GM20431 (cell line): Measurements from ENCODE around the gene CDK5RAP1.

Experiments used
- in situ Hi-C: fragments of 300-500 bp; cut with MseI, MboI; formaldehyde crosslinking; loops from one replicate; pipeline ENCODE4 v1.15.0; 2020; ENCODE audit warnings: low sequenced_read_pairs; ENCODE audit not compliant: unreplicated experiment

CDK5RAP1 gene

DNA sequence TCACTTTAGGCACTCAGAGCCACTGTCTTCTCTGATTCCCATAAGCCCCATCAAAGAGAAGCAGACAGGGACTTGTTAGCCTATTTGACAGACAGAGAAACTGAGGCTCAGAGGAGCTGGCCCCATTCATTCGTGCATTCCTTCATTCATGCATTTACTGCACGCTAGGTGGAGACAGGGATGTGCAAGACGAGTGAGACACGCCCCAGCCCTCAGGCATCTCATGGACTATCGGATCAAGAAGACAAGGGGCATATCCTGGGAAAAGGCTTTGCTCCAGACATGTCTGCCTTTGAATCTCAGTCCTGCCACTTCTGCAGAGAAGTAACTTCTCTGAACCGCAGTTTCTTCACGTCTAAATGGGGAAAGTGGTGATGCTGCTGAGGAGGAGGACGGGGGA is 64.2 kb downstream of the CDK5RAP1 start:
- in situ Hi-C loops, result no loop called here

DNA sequence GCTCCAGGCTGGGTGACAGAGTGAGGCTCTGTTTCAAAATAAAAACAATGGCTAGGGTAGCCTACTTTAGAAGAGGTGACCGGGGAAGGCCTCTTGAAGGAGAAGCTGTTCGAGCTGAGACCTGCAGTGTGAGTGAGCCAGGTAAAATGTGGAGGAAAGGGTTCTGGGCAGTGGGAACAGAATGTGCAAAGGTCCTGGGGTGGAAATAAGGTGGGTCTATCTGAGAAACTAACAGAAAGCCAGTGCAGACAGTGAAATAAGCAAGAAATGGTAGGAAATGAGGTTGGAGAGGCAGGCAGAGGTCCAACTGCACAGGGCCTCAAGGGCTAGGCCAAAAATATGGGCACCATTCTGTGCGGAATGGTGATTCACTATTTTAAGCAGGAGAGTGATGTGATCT is 64.9 kb downstream of the CDK5RAP1 start:
- in situ Hi-C loops, result no loop called here

- in situ Hi-C loops, result no loop called here
Observed at GRCh38 chr20:33334111-33334510, 67.2 kb downstream of the CDK5RAP1 start.

DNA sequence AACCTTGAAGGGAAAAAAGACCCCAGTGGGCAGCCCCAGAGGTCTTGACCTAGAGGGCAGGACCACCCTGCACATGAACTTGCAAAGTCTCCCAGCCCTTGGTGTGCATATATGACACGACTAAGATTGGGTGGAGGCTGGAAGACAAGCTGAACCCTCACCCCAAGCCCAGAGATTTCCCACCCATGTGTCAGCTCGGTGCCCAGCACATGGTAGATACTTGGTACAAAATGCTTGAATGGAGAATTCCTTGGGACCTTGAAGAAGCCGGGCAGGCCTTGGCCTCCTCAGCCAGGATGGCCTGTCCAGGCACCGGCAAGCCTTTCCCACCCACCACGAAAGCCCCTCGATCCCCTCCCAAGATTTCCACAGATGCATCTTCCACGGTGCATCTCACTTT is 67.7 kb downstream of the CDK5RAP1 start:
- in situ Hi-C loops, result no loop called here

DNA sequence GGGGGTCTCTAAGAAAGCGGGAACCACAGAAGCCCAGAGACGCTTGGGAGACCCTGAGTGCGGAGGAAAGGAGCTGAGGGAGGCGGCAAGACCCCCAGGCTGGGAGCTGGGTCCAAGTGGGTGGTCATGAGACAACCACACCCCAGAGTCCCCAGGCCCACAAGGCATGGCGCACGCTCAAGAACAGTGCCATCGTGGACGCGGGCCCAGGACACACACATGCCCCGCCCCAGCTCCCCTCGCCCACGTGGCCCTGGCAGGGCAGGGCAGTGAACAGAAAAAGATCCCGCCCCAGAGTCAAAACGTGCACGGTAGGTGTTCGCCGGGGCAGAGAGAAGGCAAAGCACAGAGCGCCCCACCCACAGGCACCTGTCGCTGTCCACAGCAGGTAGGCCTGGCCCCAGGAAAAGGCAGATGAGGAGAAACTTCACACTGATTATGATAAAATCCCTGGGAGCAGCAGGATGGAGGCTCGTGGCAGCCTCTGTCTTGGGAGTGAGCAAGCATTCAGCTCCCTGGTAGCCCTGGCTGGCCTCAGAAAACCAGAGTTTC is 68.3 kb downstream of the CDK5RAP1 start:
- in situ Hi-C loops, result no loop called here

GRCh38 chr20:33328157-33329137 is 72.9 kb downstream of the CDK5RAP1 start:
- in situ Hi-C loops, result no loop called here

DNA sequence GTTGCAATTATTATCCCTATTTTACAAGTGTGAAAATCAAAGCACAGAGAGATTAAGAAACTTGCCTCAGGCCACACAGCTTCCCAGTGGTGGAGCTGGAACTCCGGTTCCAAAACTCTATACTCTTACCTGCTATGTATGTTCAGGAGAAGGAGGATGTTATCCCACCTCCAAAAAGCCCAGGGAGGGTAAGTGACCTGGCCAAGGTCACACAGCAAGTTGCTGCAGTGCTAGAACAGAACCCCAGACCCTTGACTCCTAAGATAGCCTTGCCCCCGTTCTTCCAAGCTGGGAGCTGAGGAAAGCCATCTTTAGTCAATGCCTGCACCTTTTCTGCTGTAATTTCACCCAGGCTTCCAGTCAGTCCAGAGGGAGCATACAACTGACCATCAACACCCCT is 76.0 kb downstream of the CDK5RAP1 start:
- in situ Hi-C loops, result no loop called here

DNA sequence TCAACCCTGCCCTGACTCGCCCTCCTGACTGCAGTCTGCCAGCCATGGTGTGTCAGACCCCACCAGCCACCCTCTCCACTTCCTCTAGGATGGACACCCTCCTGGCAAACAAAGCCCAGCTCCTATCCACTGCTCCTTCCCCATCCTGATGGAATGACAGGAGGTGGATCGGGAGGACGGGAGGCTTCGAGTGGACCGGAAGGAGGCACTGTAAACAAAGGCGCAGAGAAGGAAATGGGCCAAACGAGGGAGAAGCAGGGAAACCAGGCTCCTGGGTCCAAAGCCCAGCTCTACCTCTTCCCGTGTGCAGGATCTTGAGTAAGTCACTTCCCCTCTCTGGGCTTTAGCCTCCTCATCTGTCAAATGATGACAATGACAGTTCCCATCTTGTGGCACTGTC is 78.1 kb downstream of the CDK5RAP1 start:
- in situ Hi-C loops, result no loop called here

GRCh38 chr20:33322456-33322855 is 78.9 kb downstream of the CDK5RAP1 start:
- in situ Hi-C loops, result no loop called here

GRCh38 chr20:33320006-33320405 is 81.3 kb downstream of the CDK5RAP1 start:
- in situ Hi-C loops, result no loop called here

GRCh38 chr20:33318096-33318429 is 83.3 kb downstream of the CDK5RAP1 start:
- in situ Hi-C loops, result no loop called here

DNA sequence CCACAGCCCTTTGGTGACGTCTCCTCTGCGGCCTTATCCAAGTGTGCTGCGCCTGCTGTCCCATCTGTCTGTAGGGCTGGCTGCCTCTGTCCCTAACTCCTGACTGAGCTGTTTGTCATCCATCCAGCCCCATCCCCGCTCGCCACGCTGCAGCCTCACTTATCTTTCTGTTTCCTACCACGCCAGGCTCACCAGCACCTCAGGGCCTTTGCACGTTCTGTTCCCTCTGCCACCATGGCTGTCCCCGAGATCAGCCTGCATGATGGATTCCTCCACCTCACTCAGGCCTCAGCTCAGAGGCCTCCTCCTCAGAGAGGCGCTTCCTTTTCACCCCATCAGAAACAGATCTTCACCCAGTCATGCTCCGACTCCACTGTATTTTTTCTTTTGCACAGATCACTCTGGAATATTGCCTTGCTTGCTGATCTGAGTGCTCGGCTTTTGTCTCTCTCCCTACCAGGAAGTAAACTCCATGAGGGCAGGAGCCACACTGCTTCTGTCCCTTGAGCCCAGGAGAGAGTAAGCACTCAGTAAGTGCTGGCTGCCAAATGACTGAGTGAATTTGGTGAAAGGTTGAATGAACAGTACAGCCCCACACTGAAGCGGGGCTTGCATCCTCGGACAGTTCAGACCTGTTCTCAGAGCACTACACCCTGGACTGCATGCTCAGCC is 83.8 kb downstream of the CDK5RAP1 start:
- in situ Hi-C loops, result no loop called here

GRCh38 chr20:33316958-33317357 is 84.4 kb downstream of the CDK5RAP1 start:
- in situ Hi-C loops, result no loop called here

GRCh38 chr20:33316343-33316742 is 85.0 kb downstream of the CDK5RAP1 start:
- in situ Hi-C loops, result no loop called here

DNA sequence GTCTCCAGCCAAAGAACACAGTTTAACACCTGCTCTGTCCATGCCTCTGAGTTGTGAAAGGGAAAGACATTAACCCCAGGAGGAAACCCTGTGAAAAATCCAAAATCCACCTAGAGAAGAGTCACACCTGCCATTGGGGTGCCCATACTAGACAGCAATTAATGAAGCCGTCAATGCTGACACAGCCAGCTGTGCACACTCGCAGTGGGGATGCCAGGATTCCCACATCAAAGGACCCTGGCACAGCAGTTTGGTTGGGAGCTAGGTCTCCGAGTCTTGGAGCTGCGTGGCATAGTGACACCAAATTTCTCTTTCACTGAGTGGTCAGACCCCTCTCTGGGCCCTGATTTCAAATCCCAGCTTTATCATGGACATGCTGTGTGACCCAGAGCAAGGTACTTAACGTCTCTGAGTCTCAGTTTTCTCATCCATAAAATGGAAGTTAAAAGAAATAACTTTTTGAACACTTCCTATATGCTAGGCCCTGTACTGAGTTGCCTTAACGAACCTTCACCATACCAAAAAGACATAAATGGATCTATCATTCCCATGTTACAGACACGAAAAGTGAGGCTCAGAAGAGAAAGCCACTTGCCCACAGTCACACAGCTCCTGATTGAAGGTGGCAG is 87.5 kb downstream of the CDK5RAP1 start:
- in situ Hi-C loops, result no loop called here

- in situ Hi-C loops, result no loop called here
Observed at GRCh38 chr20:33312583-33312982, 88.7 kb downstream of the CDK5RAP1 start.

DNA sequence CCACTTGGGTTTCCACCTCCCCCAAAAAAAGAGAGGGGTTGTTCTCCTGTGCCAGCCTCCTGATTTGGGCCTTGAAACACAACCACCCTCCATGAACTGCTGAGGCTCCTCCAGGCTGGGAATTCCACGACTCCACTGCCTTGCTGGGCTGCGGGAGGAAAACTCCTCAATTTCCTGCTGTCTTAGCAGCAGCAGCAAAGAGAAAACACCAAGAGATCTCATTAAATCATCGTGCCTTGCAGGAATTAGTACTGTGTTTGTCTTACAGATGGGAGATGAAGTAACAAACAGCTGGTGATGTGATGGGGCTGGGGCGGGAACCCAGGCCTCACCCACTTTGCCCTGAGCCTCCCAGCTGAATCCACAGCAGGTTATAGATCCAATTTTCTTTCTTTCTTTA is 89.3 kb downstream of the CDK5RAP1 start:
- in situ Hi-C loops, result no loop called here

DNA sequence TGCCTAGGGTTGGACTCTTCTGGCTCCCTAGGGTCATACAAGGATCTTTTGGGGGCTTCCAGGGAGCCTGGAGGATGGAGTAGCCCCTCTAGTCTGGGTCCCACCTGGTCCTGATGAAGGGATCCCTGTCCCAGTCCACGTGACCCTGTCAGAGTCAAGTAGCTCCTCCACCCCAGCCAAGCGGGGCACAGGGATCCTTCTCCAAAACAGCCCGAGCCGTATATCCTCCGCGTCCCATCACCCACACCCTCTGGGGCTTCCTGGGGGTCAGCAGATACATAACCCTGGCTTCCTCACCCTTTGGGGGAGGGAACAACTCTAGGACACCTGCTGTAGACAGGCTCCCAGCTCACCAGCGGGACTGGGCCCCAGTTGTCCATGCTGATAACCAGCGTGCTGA is 90.3 kb downstream of the CDK5RAP1 start:
- in situ Hi-C loops, result no loop called here

DNA sequence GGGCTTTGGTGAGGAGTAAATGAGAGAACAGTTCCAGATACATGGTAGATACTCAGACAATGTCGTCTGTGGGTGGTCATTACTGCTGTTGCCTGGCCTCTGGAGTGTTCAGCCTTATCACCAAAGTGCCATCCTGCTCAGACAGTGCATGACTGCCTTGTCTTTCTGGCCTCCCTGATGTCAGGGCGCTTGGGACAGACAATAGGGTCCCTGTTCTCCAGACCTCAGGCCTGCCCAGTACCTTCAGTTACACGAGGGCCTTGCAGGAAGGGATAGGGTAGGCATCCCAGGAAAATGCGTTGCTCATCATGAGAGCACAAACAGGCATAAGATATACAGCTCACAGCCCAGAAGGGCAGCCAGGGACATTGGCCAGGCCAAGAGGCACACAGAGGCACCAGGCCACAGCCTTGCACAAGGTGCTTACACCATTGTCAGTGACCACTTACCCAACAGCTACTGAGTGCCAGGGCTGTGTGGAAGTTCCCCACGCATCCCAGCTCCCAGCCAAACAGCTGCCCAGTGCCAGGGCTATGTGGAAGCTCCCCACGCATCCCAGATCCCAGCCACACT is 90.9 kb downstream of the CDK5RAP1 start:
- in situ Hi-C loops, result no loop called here

- in situ Hi-C loops, result no loop called here
Observed at GRCh38 chr20:33309631-33310030, 91.7 kb downstream of the CDK5RAP1 start.
